Natural killer cell (primary cell): ENCODE measurements around the gene TMEM61. TPM values are rescaled to one million over a fixed set of nuclear protein-coding genes. Genes with fewer than 3 reads are reported as not detected.
"Not testable (repeated sequence)": the region's sequence is repeated elsewhere in the genome, so short reads cannot be mapped to it uniquely, and the experiment has no call there.

Experiments used
- ATAC-seq, 3 donors: fragments of 150-1000 bp in 2 of 3; fragments of 200-7000 bp in 1 of 3; cut with Tn5 transposase; 1 replicate in 1 of 3; 2 replicates in 2 of 3; pipeline ENCODE4 v1.10.0; 2021; ENCODE audit warnings: mild to moderate bottlenecking in 2 of 3, moderate library complexity in 2 of 3
- DNase-seq, 2 donors: peaks; one replicate each; pipeline versions ENCODE4 v3.0.0 to v3.0.0-alpha.2; 2013 to 2021; ENCODE audit warnings: mixed read lengths in 1 of 2
- H3K27ac ChIP-seq: one replicate; pipeline ENCODE4 v1.5.1; 2013; ENCODE audit warnings: mild to moderate bottlenecking, low read length
- H3K27me3 ChIP-seq: one replicate; pipeline ENCODE4 v1.6.1; 2013; ENCODE audit warnings: low read length; ENCODE audit not compliant: control insufficient read depth, insufficient read depth
- H3K36me3 ChIP-seq: one replicate; pipeline ENCODE4 v1.6.1; 2013; ENCODE audit warnings: low read length; ENCODE audit not compliant: control insufficient read depth, insufficient read depth
- H3K4me1 ChIP-seq: one replicate; pipeline ENCODE4 v1.6.1; 2013; ENCODE audit warnings: low read length; ENCODE audit not compliant: control insufficient read depth, insufficient read depth
- H3K4me3 ChIP-seq: one replicate; pipeline ENCODE4 v1.5.1; 2013; ENCODE audit warnings: low read length
- H3K9me3 ChIP-seq: one replicate; pipeline ENCODE4 v1.6.1; 2013; ENCODE audit warnings: low read length; ENCODE audit not compliant: control insufficient read depth, insufficient read depth
- H3K27ac Mint-ChIP-seq, 2 donors: one replicate each; pipeline ENCODE4 v1.8.0; 2022; ENCODE audit warnings: mild to moderate bottlenecking in 2 of 2, mixed read lengths in 2 of 2, moderate library complexity in 1 of 2
- H3K27me3 Mint-ChIP-seq, 2 donors: one replicate each; pipeline ENCODE4 v1.8.0; 2022; ENCODE audit warnings: low read depth in 2 of 2, mixed read lengths in 2 of 2
- H3K36me3 Mint-ChIP-seq: one replicate; pipeline ENCODE4 v1.8.0; 2022; ENCODE audit warnings: mixed read lengths
- H3K4me1 Mint-ChIP-seq, 2 donors: one replicate each; pipeline ENCODE4 v1.8.0; 2022; ENCODE audit warnings: mixed read lengths in 2 of 2
- H3K4me3 Mint-ChIP-seq: one replicate; pipeline ENCODE4 v1.8.0; 2022; ENCODE audit warnings: mild to moderate bottlenecking, moderate library complexity, mixed read lengths
- H3K9me3 Mint-ChIP-seq, 2 donors: one replicate each; pipeline ENCODE4 v1.8.0; 2022; ENCODE audit warnings: mixed read lengths in 2 of 2
- WGBS: methylation state at CpG from one replicate; pipeline ENCODE4 v1.1.7; 2013; ENCODE audit warnings: missing lambda C conversion rate; ENCODE audit not compliant: insufficient coverage; 5-methylcytosine and 5-hydroxymethylcytosine counted together
- intact Hi-C: fragments of 100-400 bp; cut with micrococcal nuclease; formaldehyde crosslinking; loops from one replicate; pipeline ENCODE4 v1.14.2; 2022
- total RNA-seq, 4 donors: library from RNA; stranded (reverse); fragments of 120-200 nt in 1 of 4; gene quantifications; one replicate each; pipeline versions ENCODE4 v1.2.3 to v1.2.4, GENCODE V29; 2013 to 2022
- TF ChIP-seq, protein P1 (sequence below): fragments of 200-600 bp; IDR thresholded peaks from one replicate; pipeline ENCODE4 v1.8.0; 2022; ENCODE audit warnings: antibody characterized with exemption

TMEM61 gene
- total RNA-seq, 3 donors from 2014 or later (not counting 1 experiment from before 2014, with no cell fraction given) = not detected

DNA sequence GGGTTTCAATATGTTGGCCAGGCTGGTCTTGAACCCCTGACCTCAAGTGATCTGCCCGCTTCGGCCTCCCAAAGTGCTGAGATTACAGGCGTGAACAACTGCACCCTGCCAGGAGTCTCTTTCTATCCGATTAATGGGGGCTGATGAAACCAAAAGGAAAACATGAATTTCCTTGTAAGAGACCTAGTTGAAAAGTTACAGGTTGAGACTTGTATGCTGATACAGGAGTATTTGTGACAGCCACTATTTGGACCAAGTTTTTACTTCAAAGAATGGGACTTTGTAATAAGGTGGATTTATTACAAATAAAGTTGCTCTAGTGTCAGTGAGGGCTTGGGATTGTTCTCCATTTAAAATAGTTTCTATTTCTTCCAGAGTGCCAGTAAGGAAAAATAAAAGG lies 43.6 kb upstream of the TMEM61 start:
- no peak overlapping the region for H3K4me3 ChIP-seq
- H3K36me3 ChIP-seq = no peaks in the 10 kb centered on the region
- no peaks in the 10 kb centered on the region for H3K4me1 ChIP-seq
- Mint-ChIP-seq H3K4me1 (no peaks in the 10 kb centered on the region), H3K9me3 (no peaks in the 10 kb centered on the region), H3K36me3 (no peaks in the 10 kb centered on the region), H3K27ac (no peak overlapping the region), H3K4me3 (no peak overlapping the region), H3K27me3 (peaks cover 15 to 32% of the 10 kb centered on the region in 2 donors)
- TF ChIP-seq, protein P1, sequence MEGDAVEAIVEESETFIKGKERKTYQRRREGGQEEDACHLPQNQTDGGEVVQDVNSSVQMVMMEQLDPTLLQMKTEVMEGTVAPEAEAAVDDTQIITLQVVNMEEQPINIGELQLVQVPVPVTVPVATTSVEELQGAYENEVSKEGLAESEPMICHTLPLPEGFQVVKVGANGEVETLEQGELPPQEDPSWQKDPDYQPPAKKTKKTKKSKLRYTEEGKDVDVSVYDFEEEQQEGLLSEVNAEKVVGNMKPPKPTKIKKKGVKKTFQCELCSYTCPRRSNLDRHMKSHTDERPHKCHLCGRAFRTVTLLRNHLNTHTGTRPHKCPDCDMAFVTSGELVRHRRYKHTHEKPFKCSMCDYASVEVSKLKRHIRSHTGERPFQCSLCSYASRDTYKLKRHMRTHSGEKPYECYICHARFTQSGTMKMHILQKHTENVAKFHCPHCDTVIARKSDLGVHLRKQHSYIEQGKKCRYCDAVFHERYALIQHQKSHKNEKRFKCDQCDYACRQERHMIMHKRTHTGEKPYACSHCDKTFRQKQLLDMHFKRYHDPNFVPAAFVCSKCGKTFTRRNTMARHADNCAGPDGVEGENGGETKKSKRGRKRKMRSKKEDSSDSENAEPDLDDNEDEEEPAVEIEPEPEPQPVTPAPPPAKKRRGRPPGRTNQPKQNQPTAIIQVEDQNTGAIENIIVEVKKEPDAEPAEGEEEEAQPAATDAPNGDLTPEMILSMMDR = no peak
- H3K27ac ChIP-seq = no peak overlapping the region
- DNase-seq = no peak
- H3K27me3 ChIP-seq = no peaks in the 10 kb centered on the region
- intact Hi-C loops = no loop called here
- no peaks in the 10 kb centered on the region for H3K9me3 ChIP-seq
- no peak for ATAC-seq
- 86% methylated on average over 4 of the region's 4 CpGs for whole genome bisulfite sequencing

- Mint-ChIP-seq H3K27ac (no peak overlapping the region), H3K27me3 (peaks cover 17 to 32% of the 10 kb centered on the region in 2 donors), H3K36me3 (no peaks in the 10 kb centered on the region), H3K4me3 (no peak overlapping the region), H3K9me3 (no peaks in the 10 kb centered on the region), H3K4me1 (no peaks in the 10 kb centered on the region)
- TF ChIP-seq, protein P1 = no peak
- Histone ChIP-seq H3K9me3 (no peaks in the 10 kb centered on the region), H3K36me3 (no peaks in the 10 kb centered on the region), H3K27me3 (no peaks in the 10 kb centered on the region), H3K4me1 (no peaks in the 10 kb centered on the region), H3K4me3 (no peak overlapping the region), H3K27ac (no peak overlapping the region)
- WGBS = 80% methylated on average over 1 of the region's 1 CpG
- no peak for DNase-seq
- ATAC-seq = no peak
- intact Hi-C loops = no loop called here
Measured at GRCh38 chr1:54937469-54937868, 43.0 kb upstream of the TMEM61 start.

DNA sequence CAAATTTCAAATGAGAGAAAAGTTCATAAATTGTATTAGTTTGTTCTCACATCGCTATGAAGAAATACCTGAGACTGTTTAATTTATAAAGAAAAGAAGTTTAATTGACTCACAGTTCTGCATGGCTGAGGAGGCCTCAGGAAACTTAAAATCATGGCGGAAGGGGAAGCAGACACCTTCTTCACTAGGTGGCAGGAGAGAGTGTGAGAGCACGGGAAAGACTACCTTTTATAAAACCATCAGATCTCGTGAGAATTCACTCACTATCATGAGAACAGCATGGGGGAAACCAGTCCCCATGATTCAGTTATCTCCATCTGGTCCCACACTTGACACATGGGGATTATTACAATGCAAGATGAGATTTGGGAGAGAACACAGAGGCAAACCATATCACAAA lies 41.5 kb upstream of the TMEM61 start:
- H3K36me3 ChIP-seq, H3K36me3 Mint-ChIP-seq, H3K27me3 ChIP-seq, H3K4me1 Mint-ChIP-seq, H3K27ac ChIP-seq, H3K4me1 ChIP-seq, ATAC-seq, H3K9me3 Mint-ChIP-seq, intact Hi-C loops, H3K9me3 ChIP-seq, H3K4me3 ChIP-seq, H3K27ac Mint-ChIP-seq, H3K4me3 Mint-ChIP-seq: not testable (repeated sequence)
- H3K27me3 Mint-ChIP-seq = peaks cover 17 to 29% of the 10 kb centered on the region in 2 donors
- peak in 1 of 2 donors; percentile 9 for DNase-seq
- WGBS = 83% methylated on average over 4 of the region's 4 CpGs

GRCh38 chr1:54940042-54940441 lies 40.4 kb upstream of the TMEM61 start:
- intact Hi-C loops = loop anchor here (10.0 kb wide), 1 partner anchor 1645 kb away; no protein-coding TSS in a partner anchor
- Histone ChIP-seq H3K36me3 (no peaks in the 10 kb centered on the region), H3K9me3 (no peaks in the 10 kb centered on the region), H3K27ac (no peak overlapping the region), H3K27me3 (no peaks in the 10 kb centered on the region), H3K4me1 (no peaks in the 10 kb centered on the region), H3K4me3 (no peak overlapping the region)
- Mint-ChIP-seq H3K36me3 (no peaks in the 10 kb centered on the region), H3K4me1 (peaks cover 3 to 4% of the 10 kb centered on the region in 2 donors), H3K9me3 (no peaks in the 10 kb centered on the region), H3K4me3 (no peak overlapping the region), H3K27ac (no peak overlapping the region), H3K27me3 (peaks cover 17 to 23% of the 10 kb centered on the region in 2 donors)
- DNase-seq (no peak), ATAC-seq (no peak)
- TF ChIP-seq, protein P1 = no peak
